ENCODE results near the gene NAP1L4.
"Not testable (repeated sequence)": the region's sequence is repeated elsewhere in the genome, so short reads cannot be mapped to it uniquely, and the experiment has no call there.

The NAP1L4 gene

GRCh38 chr11:2938458-2939418, 53.4 kb downstream of the NAP1L4 start:
- H3K4me3 ChIP-seq (ENCODE audit: low read depth, low read length): not testable (repeated sequence)

- H3K4me3 ChIP-seq (ENCODE audit: low read depth, low read length): not testable (repeated sequence)
These were observed 54.3 kb downstream of the NAP1L4 start for GRCh38 chr11:2937641-2938457.

GRCh38 chr11:2934611-2935239, 57.4 kb downstream of the NAP1L4 start:
- H3K4me3 ChIP-seq (ENCODE audit: low read depth, low read length): no peak overlapping the region

- no peak overlapping the region for H3K4me3 ChIP-seq (ENCODE audit: low read depth, low read length)
These were observed 58.0 kb downstream of the NAP1L4 start for GRCh38 chr11:2934021-2934550.

- no peak overlapping the region for H3K4me3 ChIP-seq (ENCODE audit: low read depth, low read length)
These were observed 58.6 kb downstream of the NAP1L4 start for GRCh38 chr11:2933375-2934020.

- H3K4me3 ChIP-seq (ENCODE audit: low read depth, low read length): no peak overlapping the region
These were observed 59.3 kb downstream of the NAP1L4 start for GRCh38 chr11:2932850-2933251.

GRCh38 chr11:2931771-2932738, 60.1 kb downstream of the NAP1L4 start:
- H3K4me3 ChIP-seq (ENCODE audit: low read depth, low read length): no peak overlapping the region

GRCh38 chr11:2931420-2931746, 60.7 kb downstream of the NAP1L4 start:
- H3K4me3 ChIP-seq (ENCODE audit: low read depth, low read length): no peak overlapping the region

- no peak overlapping the region for H3K4me3 ChIP-seq (ENCODE audit: low read depth, low read length)
These were observed 61.3 kb downstream of the NAP1L4 start for GRCh38 chr11:2930704-2931419.

GRCh38 chr11:2929950-2930703, 62.0 kb downstream of the NAP1L4 start:
- H3K4me3 ChIP-seq (ENCODE audit: low read depth, low read length): no peak overlapping the region

GRCh38 chr11:2929531-2929949, 62.6 kb downstream of the NAP1L4 start:
- H3K4me3 ChIP-seq (ENCODE audit: low read depth, low read length): no peak overlapping the region

GRCh38 chr11:2928605-2929530, 63.3 kb downstream of the NAP1L4 start, which contains the start of gene PHLDA2:
TSS of gene PHLDA2 (minus strand) at chr11:2929420. CDS start at chr11:2929364, 56 bp downstream.
- H3K4me3 ChIP-seq (ENCODE audit: low read depth, low read length): peak within 1 kb of the TSS; percentile 55

GRCh38 chr11:2927851-2928604, 64.1 kb downstream of the NAP1L4 start:
- H3K4me3 ChIP-seq (ENCODE audit: low read depth, low read length): peak overlapping the region; percentile 55

GRCh38 chr11:2927121-2927800, 64.9 kb downstream of the NAP1L4 start:
- H3K4me3 ChIP-seq (ENCODE audit: low read depth, low read length): no peak overlapping the region

GRCh38 chr11:2926611-2927051, 65.5 kb downstream of the NAP1L4 start:
- no peak overlapping the region for H3K4me3 ChIP-seq (ENCODE audit: low read depth, low read length)

All from iPS-11a (cell line).